ENCODE measurements around the gene DECR2. TPM values are rescaled to one million over a fixed set of nuclear protein-coding genes. Genes with fewer than 3 reads are reported as not detected.
A peak's percentile ranks its signal among the peaks of the same experiment; 100 is the strongest.

The DECR2 gene
- total and polyA plus RNA-seq, 2 of the 4 experiments (the other 2 are of a cell fraction), result 3.9 to 26.7 TPM

DNA sequence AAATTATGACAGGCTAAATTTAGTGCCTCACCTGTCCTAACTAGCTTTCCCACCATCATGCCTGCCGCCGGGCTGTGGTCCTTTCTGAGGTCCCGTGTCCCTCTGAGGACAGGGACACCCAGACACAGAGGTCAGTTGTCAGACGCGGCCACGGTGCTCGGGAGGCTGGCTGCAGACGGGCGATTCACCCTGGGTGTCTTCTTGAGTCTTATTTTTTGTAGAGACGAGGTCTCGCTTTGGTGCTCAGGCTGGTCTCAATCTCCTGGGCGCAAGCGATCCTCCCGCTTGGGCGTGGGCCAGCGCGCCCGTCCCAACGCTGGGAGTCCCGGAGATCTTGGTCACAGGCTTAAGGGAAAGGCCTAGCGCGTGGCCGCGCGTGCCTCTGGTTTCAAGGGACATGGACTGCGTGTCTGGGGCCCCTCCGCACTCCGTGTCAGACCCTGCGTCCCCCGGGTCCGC lies 23.0 kb downstream of the DECR2 start:
- CTCF ChIA-PET, result no interaction called here
- H4K8ac ChIP-seq (ENCODE audit: low read depth in 2 of 2, low read length in 2 of 2), result peak overlapping the region; percentile 85 to 90
- no peaks in the 10 kb centered on the region for H3K27me3 ChIP-seq (ENCODE audit: control insufficient read depth, insufficient read depth, low read length)
- H3K4ac ChIP-seq (ENCODE audit: low read depth, low read length), result peak overlapping the region; percentile 88
- H3K4me1 ChIP-seq (ENCODE audit: control insufficient read depth, insufficient read depth, low read length), result peaks cover 13% of the 10 kb centered on the region
- TF ChIP-seq RCOR1 (IDR thresholded peaks at IDR 0.05; ENCODE audit: insufficient replicate concordance, low read length) (no peak), MAFK (IDR thresholded peaks at IDR 0.05; ENCODE audit: low read depth, low read length) (no peak), RAD21 (IDR thresholded peaks at IDR 0.05; ENCODE audit: low read length) (no peak), CHD1 (IDR thresholded peaks at IDR 0.05; ENCODE audit: low read depth, low read length) (no peak), MXI1 (IDR thresholded peaks at IDR 0.05; ENCODE audit: borderline replicate concordance, low read depth, low read length) (no peak), NFE2L2 (IDR thresholded peaks at IDR 0.05; ENCODE audit: low read depth, low read length) (no peak), SMC3 (IDR thresholded peaks at IDR 0.05; ENCODE audit: low read depth, low read length) (no peak), POLR2A (IDR thresholded peaks at IDR 0.05; ENCODE audit: low read depth, low read length) (no peak), MAZ (IDR thresholded peaks at IDR 0.05; ENCODE audit: borderline replicate concordance, low read depth, low read length) (no peak), CEBPB (IDR thresholded peaks at IDR 0.05; ENCODE audit: low read depth, low read length) (no peak), RFX5 (IDR thresholded peaks at IDR 0.05; ENCODE audit: low read depth, low read length) (no peak), FOS (IDR thresholded peaks at IDR 0.05; ENCODE audit: low read depth, low read length) (no peak), BHLHE40 (IDR thresholded peaks at IDR 0.05; ENCODE audit: low read depth, low read length) (no peak)
- TF ChIP-seq, protein P1, sequence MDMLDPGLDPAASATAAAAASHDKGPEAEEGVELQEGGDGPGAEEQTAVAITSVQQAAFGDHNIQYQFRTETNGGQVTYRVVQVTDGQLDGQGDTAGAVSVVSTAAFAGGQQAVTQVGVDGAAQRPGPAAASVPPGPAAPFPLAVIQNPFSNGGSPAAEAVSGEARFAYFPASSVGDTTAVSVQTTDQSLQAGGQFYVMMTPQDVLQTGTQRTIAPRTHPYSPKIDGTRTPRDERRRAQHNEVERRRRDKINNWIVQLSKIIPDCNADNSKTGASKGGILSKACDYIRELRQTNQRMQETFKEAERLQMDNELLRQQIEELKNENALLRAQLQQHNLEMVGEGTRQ (IDR thresholded peaks at IDR 0.05; ENCODE audit: low read depth, low read length), result no peak
- TF ChIP-seq, protein P2, sequence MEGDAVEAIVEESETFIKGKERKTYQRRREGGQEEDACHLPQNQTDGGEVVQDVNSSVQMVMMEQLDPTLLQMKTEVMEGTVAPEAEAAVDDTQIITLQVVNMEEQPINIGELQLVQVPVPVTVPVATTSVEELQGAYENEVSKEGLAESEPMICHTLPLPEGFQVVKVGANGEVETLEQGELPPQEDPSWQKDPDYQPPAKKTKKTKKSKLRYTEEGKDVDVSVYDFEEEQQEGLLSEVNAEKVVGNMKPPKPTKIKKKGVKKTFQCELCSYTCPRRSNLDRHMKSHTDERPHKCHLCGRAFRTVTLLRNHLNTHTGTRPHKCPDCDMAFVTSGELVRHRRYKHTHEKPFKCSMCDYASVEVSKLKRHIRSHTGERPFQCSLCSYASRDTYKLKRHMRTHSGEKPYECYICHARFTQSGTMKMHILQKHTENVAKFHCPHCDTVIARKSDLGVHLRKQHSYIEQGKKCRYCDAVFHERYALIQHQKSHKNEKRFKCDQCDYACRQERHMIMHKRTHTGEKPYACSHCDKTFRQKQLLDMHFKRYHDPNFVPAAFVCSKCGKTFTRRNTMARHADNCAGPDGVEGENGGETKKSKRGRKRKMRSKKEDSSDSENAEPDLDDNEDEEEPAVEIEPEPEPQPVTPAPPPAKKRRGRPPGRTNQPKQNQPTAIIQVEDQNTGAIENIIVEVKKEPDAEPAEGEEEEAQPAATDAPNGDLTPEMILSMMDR (conservative IDR thresholded peaks at IDR 0.05; ENCODE audit: low read depth, low read length), result no peak
- TF ChIP-seq, protein P3, sequence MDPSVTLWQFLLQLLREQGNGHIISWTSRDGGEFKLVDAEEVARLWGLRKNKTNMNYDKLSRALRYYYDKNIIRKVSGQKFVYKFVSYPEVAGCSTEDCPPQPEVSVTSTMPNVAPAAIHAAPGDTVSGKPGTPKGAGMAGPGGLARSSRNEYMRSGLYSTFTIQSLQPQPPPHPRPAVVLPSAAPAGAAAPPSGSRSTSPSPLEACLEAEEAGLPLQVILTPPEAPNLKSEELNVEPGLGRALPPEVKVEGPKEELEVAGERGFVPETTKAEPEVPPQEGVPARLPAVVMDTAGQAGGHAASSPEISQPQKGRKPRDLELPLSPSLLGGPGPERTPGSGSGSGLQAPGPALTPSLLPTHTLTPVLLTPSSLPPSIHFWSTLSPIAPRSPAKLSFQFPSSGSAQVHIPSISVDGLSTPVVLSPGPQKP (IDR thresholded peaks at IDR 0.05; ENCODE audit: borderline replicate concordance, low read depth, low read length), result no peak
- peak overlapping the region; percentile 98 for H2AFZ ChIP-seq (replicated peaks; ENCODE audit: low read length, poor library complexity)
- peak overlapping the region; percentile 74 for H4K91ac ChIP-seq (ENCODE audit: insufficient read depth, low read depth, low read length)
- intact Hi-C loops (cut with micrococcal nuclease), result loop anchor here (2.0 kb wide), 2 partner anchors 70 to 102 kb away; partner anchors contain the start of gene CAPN15
- H2BK5ac ChIP-seq (ENCODE audit: low read depth, low read length, poor library complexity, severe bottlenecking), result peak overlapping the region; percentile 93
- dilution Hi-C loops (cut with HindIII; ENCODE audit: low sequenced_read_pairs, unreplicated experiment), result no loop called here
- no peaks in the 10 kb centered on the region; the same call in 1 of the 2 replicates for H3K36me3 ChIP-seq (ENCODE audit: control insufficient read depth, insufficient read depth, low read length)
- peak overlapping the region; percentile 69 for H3K27ac ChIP-seq (ENCODE audit: insufficient read depth, low read length)
- H2AK5ac ChIP-seq (ENCODE audit: low read depth, low read length), result peak overlapping the region; percentile 94
- H2BK120ac ChIP-seq (ENCODE audit: low read depth, low read length), result peak overlapping the region; percentile 78
- H3K79me1 ChIP-seq (ENCODE audit: low read depth in 1 of 2, low read length in 2 of 2), result peaks cover 19 to 39% of the 10 kb centered on the region in 2 experiments
- 3% methylated on average over 13 of the region's 31 CpGs; no CpG with 5 or more reads in 1 of the 2 experiments for WGBS, 2 experiments (ENCODE audit: extremely low coverage in 2 of 2, insufficient read length in 1 of 2)
- peak overlapping the region; percentile 78 for H3K14ac ChIP-seq (replicated peaks; ENCODE audit: low read depth, low read length)
- peak overlapping the region; percentile 88 for H3K4me2 ChIP-seq (ENCODE audit: low read depth, low read length)
- peak overlapping the region; percentile 52; the same call in 2 of the 3 replicates for H2BK15ac ChIP-seq (ENCODE audit: low read depth, low read length)
- BruUV-seq (replicated peaks), result no TSS peak
- peaks cover 16% of the 10 kb centered on the region for H3K9me1 ChIP-seq (ENCODE audit: insufficient read depth, low read length)
- DNase-seq, result no peak
- H3K18ac ChIP-seq (ENCODE audit: low read depth, low read length), result peak overlapping the region; percentile 38; the same call in 1 of the 2 replicates
- peak; percentile 2 for ATAC-seq (ENCODE audit: low read depth)
- in situ Hi-C loops (cut with MboI; ENCODE audit: low sequenced_read_pairs), result no loop called here
- H3K23ac ChIP-seq (ENCODE audit: low read depth, low read length), result peak overlapping the region; percentile 87; the same call in 1 of the 2 replicates
- H3K9ac ChIP-seq (ENCODE audit: low read depth, low read length), result no peak overlapping the region
- no peaks in the 10 kb centered on the region for H3K9me3 ChIP-seq (ENCODE audit: control insufficient read depth, insufficient read depth, low read length)
- H3K56ac ChIP-seq (ENCODE audit: extremely low read depth, insufficient read depth, low read length), result peak overlapping the region; percentile 37; the same call in 1 of the 2 replicates
- no peak overlapping the region; the same call in 1 of the 2 replicates for H3K4me3 ChIP-seq (ENCODE audit: insufficient read depth, low read depth, low read length)
- peak overlapping the region; percentile 99 for H2AK9ac ChIP-seq (replicated peaks; ENCODE audit: low read depth, low read length, poor library complexity)
- H2BK20ac ChIP-seq (ENCODE audit: low read depth, low read length), result peak overlapping the region; percentile 75; the same call in 1 of the 2 replicates
- POLR2A ChIA-PET (ENCODE audit: unreplicated experiment), result no interaction called here
- peaks cover 27% of the 10 kb centered on the region for H4K20me1 ChIP-seq (ENCODE audit: insufficient read depth, low read length)
- H4K5ac ChIP-seq (ENCODE audit: low read depth, low read length), result no peak overlapping the region

All from IMR-90 (cell line).